ENCODE data around the gene ZNF771. TPM values are rescaled to one million over a fixed set of nuclear protein-coding genes. Genes with fewer than 3 reads are reported as not detected.

The ZNF771 gene
- total RNA-seq, 4 donors from 2014 or later: 20.1 to 25.3 (median 22.7) TPM

GRCh38 chr16:30418350-30419181 is 11.2 kb downstream of the ZNF771 start:
- H3K36me3 ChIP-seq: peaks cover 5 to 44% (median 32%) of the 10 kb centered on the region in 4 donors
- 89% methylated on average over 18 of the region's 31 CpGs for WGBS
- peak overlapping the region; percentile 63 to 69 (median 66) for H3K4me3 ChIP-seq
- H3K27me3 ChIP-seq: no peaks in the 10 kb centered on the region
- no peak for DNase-seq (ENCODE audit: extremely low spot score)
- TF ChIP-seq CTCF (IDR thresholded peaks at IDR 0.05): no peak
- no peak for TF ChIP-seq POLR2AphosphoS5 (IDR thresholded peaks at IDR 0.05)
- TF ChIP-seq POLR2A (IDR thresholded peaks at IDR 0.05; ENCODE audit: low read depth): no peak
- no peak for TF ChIP-seq EP300 (IDR thresholded peaks at IDR 0.05)
- no peaks in the 10 kb centered on the region for H3K9me3 ChIP-seq
- peaks cover 4 to 19% (median 18%) of the 10 kb centered on the region in 4 donors for H3K4me1 ChIP-seq
- intact Hi-C loops (cut with DNase I): no loop called here
- H3K27ac ChIP-seq (replicated peaks in 1 of 4): peak overlapping the region; percentile 82 to 90 (median 86)

- 74% methylated on average over 5 of the region's 5 CpGs for WGBS
- intact Hi-C loops (cut with DNase I): no loop called here
- TF ChIP-seq EP300 (IDR thresholded peaks at IDR 0.05): no peak
- TF ChIP-seq CTCF (IDR thresholded peaks at IDR 0.05): no peak
- TF ChIP-seq POLR2A (IDR thresholded peaks at IDR 0.05; ENCODE audit: low read depth): no peak
- no peak for TF ChIP-seq POLR2AphosphoS5 (IDR thresholded peaks at IDR 0.05)
These were observed 13.6 kb downstream of the ZNF771 start for GRCh38 chr16:30421010-30421409.

GRCh38 chr16:30428055-30428454 is 20.6 kb downstream of the ZNF771 start:
- DNase-seq (ENCODE audit: extremely low spot score): no peak
- WGBS: 94% methylated on average over 4 of the region's 4 CpGs
- Histone ChIP-seq H3K36me3 (peaks cover 9 to 34% (median 22%) of the 10 kb centered on the region in 4 donors), H3K27me3 (no peaks in the 10 kb centered on the region), H3K4me1 (peaks cover 16 to 23% (median 19%) of the 10 kb centered on the region in 4 donors), H3K4me3 (no peak overlapping the region), H3K9me3 (no peaks in the 10 kb centered on the region), H3K27ac (replicated peaks in 1 of 4) (peak overlapping the region in 1 of 4 donors; percentile 88)
- intact Hi-C loops (cut with DNase I): no loop called here
- TF ChIP-seq EP300 (IDR thresholded peaks at IDR 0.05): no peak
- TF ChIP-seq POLR2A (IDR thresholded peaks at IDR 0.05; ENCODE audit: low read depth): no peak
- no peak for TF ChIP-seq CTCF (IDR thresholded peaks at IDR 0.05)
- no peak for TF ChIP-seq POLR2AphosphoS5 (IDR thresholded peaks at IDR 0.05)

More at GRCh38 chr16:30421010-30421409, 13.6 kb downstream of the ZNF771 start:
- no peak for DNase-seq (ENCODE audit: extremely low spot score)
- H3K4me1 ChIP-seq: peaks cover 4 to 19% (median 18%) of the 10 kb centered on the region in 4 donors
- no peak overlapping the region for H3K27ac ChIP-seq (replicated peaks in 1 of 4)
- no peak overlapping the region for H3K4me3 ChIP-seq
- H3K9me3 ChIP-seq: no peaks in the 10 kb centered on the region
- peaks cover 9 to 54% (median 39%) of the 10 kb centered on the region in 4 donors for H3K36me3 ChIP-seq
- H3K27me3 ChIP-seq: no peaks in the 10 kb centered on the region

- 3% methylated on average over 11 of the region's 11 CpGs for WGBS
- no peak for DNase-seq (ENCODE audit: extremely low spot score)
- H3K9me3 ChIP-seq: no peaks in the 10 kb centered on the region
- peaks cover 0 to 21% (median 9%) of the 10 kb centered on the region in 4 donors for H3K36me3 ChIP-seq
- no peaks in the 10 kb centered on the region for H3K27me3 ChIP-seq
- peak overlapping the region; percentile 75 to 88 (median 80) for H3K27ac ChIP-seq (replicated peaks in 1 of 4)
- intact Hi-C loops (cut with DNase I): no loop called here
- H3K4me3 ChIP-seq: peak overlapping the region; percentile 67 to 70 (median 68)
- peaks cover 16 to 23% (median 19%) of the 10 kb centered on the region in 4 donors for H3K4me1 ChIP-seq
- TF ChIP-seq CTCF (IDR thresholded peaks at IDR 0.05) (no peak), EP300 (IDR thresholded peaks at IDR 0.05) (no peak), POLR2AphosphoS5 (IDR thresholded peaks at IDR 0.05) (no peak), POLR2A (IDR thresholded peaks at IDR 0.05; ENCODE audit: low read depth) (no peak)
These were observed 21.9 kb downstream of the ZNF771 start for GRCh38 chr16:30429418-30429677.
